ACHN (cell line): Measurements from ENCODE around the gene CNIH2.
A peak's percentile ranks its signal among the peaks of the same experiment; 100 is the strongest.

ENCODE experiments used
- DNase-seq: peaks from one replicate; pipeline ENCODE4 v3.0.0-alpha.2; 2015
- in situ Hi-C: cut with HindIII; loops from 2 replicates; pipeline ENCODE4 v1.10.0; 2017; ENCODE audit warnings: low sequenced_read_pairs, low pct_ligation_motif_present, low pct_unique_long_range_greater_than_20kb

The CNIH2 gene

DNA sequence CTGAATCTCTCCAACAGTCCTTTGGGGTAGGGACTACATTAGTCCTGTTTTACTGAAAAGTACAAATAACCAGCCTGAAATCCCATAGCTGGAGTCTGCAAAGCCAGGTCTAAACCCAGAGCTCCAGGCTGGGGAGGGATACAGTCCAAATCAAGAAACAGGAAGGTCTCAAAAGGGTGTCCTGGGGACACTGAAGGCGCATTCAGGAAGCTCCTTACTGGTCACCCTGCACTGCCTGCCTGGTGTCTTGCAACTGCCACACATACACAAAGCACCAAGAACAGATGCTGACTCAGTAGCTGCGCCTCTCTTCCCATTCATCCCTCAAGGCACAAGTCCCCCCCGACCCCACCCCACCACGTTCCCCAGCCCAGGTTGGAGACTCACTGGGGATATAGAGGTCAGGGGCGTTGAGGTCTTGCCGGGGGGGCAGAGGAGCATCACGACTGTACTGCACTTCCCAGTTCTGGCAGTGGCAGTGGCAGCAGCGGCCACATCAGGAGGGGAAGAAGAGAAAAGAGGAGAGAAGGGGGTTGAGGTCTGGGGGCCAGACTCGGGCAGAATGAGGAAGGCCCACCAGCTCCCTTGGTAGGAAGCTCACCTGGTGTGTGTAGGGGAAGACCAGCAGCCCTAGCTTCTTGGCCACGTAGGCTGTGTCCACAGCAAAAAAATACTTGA is 9.4 kb downstream of the CNIH2 start:
- in situ Hi-C loops = no loop called here
- no peak for DNase-seq

- DNase-seq = no peak
- in situ Hi-C loops = no loop called here
Observed at GRCh38 chr11:66287889-66288670, 10.1 kb downstream of the CNIH2 start.

DNA sequence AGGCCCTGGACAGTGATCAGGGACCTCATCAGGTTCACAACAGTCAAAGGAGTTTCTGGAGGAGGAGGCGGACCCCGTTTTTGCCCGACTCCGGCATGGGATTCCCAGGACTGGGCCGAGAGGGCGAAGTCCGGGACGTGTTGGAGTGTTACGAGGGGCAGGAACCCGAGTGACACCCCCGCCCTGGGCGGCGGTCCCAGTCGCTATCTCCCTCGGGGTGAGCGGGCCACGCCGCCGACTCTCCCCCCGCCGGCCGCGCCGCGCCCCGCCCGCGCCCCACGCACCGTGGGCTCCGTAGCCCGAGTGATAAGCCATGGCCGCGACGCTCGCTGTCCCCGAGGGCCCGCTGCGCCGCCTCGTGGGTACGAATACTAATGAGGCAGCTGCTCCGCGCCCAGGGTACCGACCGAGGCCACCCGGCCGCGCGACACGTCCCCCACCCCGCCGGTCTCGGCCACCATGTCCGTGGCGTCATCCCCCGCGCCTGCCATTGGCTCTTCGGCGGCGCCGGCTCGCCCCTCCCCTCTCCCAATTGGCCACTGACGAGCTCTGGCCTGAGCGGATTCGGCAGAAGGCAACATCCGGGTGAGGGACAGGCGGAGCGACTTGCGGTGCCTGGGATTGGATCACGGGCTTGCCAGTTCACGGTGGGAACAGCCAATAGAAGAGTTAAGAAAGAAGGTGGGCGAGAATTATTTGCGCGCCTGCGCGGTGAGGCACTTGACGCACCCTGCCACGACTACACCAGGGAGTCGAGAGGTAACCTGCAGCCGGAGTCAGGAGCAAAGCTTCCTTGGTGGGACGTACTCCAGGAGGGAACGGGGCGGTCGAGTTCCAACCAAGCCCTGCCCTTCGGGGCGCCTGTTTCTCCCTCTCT is 10.9 kb downstream of the CNIH2 start, which contains the start of gene YIF1A:
TSS of gene YIF1A (minus strand) at position 473 of the 877 bp plus-strand sequence. CDS start at position 315, 158 bp downstream.
- in situ Hi-C loops = no loop called here
- peak; percentile 97 for DNase-seq

GRCh38 chr11:66289548-66290329 is 11.8 kb downstream of the CNIH2 start:
- DNase-seq = peak; percentile 75

DNA sequence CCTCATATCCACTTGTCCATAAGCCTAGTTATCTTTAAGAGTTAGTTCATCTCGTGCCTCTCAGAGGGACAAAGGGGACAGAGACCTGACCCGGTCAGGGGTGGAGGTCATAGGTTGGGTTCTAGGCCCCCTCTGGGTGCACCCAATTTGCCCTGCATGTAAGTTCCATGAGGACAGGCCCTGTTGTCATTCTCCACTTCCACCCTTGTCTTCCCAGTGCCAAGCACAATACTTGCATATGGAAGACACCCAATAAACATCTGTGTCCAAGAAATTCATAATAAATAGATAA is 12.3 kb downstream of the CNIH2 start:
- DNase-seq = no peak
- in situ Hi-C loops = no loop called here

More at GRCh38 chr11:66289548-66290329, 11.8 kb downstream of the CNIH2 start:
- in situ Hi-C loops = no loop called here

- no peak for DNase-seq
- in situ Hi-C loops = no loop called here
Observed at GRCh38 chr11:66291303-66291705, 13.3 kb downstream of the CNIH2 start.

- in situ Hi-C loops = no loop called here
- DNase-seq = no peak
Observed at GRCh38 chr11:66291706-66292542, 13.9 kb downstream of the CNIH2 start, which contains the start of gene TMEM151A. Gene TMEM151A, plus strand, starts transcription at chr11:66291894. Its CDS starts 120 bp downstream, at chr11:66292014.

GRCh38 chr11:66292543-66293332 is 14.8 kb downstream of the CNIH2 start:
- DNase-seq = no peak
- in situ Hi-C loops = no loop called here

GRCh38 chr11:66293352-66293751 is 15.4 kb downstream of the CNIH2 start:
- in situ Hi-C loops = no loop called here
- DNase-seq = no peak

DNA sequence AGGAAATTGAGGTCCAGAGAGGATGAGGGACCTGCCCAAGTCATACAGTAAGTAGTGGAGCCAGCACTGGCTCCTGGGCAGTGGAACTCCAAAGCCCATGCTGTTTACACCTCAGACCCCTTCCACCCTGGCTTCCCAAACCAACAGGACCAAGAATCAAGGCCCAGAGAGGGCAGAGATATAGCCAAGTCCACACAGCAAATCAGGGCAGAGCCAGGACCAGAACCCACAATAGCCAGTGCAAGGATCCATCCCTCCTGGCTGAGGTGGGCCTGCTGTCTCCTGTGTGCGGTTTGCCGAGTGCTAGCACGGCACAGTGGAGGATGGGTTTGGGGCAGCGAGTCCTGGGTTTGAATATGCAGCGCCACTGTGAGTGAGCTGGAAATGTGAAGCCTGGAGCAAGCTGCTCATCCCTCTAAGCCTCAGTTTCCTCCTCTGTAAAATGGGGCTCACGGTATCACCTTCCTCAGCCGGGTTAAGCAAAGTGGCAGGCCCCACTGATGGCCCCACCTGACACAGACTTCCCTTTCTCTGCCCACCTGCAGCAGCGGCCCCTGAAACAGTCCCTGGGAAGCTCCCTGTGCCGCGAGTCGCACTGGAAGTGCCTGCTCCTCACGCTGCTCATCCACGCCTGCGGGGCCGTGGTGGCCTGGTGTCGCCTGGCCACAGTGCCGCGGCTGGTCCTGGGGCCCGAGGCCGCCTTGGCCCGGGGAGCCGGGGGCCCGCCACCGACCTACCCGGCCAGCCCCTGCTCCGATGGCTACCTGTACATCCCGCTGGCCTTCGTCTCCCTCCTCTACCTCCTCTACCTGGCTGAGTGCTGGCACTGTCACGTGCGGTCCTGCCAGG is 16.0 kb downstream of the CNIH2 start:
- no peak for DNase-seq
- in situ Hi-C loops = no loop called here

- in situ Hi-C loops = no loop called here
- no peak for DNase-seq
Observed at GRCh38 chr11:66294626-66295620, 16.9 kb downstream of the CNIH2 start.

DNA sequence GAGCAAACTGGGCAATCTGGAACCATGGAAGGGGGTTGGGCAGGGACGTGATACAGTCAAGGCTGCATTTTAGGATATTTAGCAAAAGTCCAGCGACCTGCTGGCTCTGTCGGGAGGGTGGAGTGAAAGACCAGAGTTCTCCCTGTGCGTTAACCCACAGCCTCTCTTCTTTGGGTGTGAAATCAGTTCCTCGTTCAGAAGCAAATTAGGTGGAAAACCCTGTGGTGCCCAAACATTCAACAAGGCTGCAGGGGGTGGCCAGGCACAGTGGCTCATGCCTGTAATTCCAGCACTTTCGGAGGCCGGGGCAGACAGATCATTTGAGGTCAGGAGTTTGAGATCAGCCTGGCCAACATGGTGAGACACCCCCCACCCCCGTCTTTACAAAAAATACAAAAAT is 19.6 kb downstream of the CNIH2 start:
- in situ Hi-C loops = no loop called here
- no peak for DNase-seq

DNA sequence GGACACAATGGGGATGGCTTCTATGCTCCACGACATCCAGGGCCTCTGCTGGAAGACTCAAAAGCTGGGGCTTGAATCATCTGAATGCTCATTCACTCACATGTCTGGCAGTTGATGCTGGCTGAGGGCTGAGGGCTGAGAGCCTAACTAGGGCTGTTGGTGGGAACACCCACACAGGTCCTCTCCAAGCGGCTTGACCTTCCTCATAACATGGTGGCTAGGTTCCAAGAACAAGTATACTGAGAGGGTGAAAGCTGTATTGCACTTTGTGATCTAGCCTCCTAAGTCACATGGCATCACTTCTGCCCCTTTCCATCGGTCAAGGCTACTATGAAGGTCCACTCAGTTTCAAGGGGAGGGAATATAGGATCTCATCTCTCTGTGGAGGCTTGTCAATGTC is 21.2 kb downstream of the CNIH2 start:
- no peak for DNase-seq
- in situ Hi-C loops = no loop called here

DNA sequence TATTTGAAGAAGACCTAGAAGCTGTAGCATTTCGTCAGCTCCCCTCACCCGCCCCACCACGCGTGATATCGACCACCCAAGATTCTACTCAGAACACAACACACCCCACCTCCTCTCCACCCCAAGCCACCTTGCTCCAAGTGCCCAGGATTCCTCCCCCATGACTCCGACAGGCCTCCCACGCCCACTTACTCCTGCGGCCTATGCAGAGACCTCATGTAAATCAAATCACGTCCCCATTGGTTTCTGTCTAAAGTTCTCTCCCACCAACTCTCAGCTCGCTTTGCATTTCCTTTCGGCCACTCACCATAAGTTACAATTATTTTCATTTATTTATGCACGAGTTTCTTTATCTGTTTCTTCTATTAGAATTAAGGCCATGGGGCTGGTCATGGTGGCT is 24.7 kb downstream of the CNIH2 start:
- DNase-seq = no peak
- in situ Hi-C loops = no loop called here

DNA sequence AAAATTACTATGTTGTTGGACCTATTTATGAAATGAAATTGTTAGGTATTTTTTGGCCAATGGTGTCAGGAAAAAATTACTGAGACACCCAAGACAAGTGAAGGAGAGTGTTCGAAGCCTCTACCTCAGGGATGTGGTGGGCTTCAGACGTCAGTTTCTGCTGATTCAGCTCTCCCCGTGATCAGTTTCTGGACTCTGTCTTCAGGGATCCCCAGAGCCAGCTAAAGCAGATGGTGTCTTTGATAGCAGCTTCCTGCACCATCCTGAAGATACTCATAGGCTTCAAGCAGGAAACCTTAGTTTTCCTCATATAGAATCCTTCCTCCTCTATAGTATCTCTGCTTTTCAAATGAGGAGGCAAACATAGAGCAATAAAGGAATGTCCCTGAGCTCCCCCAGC is 31.5 kb downstream of the CNIH2 start:
- in situ Hi-C loops = no loop called here
- DNase-seq = no peak
